Stomach (tissue), 4 donors: ENCODE data around the gene KCNA10.

ENCODE experiments used
- EP300 ChIP-seq: sonication (generic); formaldehyde crosslinking; IDR thresholded peaks from one replicate; pipeline ENCODE4 v1.6.1; 2017; ENCODE audit warnings: antibody characterized with exemption
- TF ChIP-seq, protein P1 (sequence below), 7 experiments: fragments of 450-650 bp in 4 of 7; fragments of 200-600 bp in 3 of 7; sonication (generic) in 3 of 7; IDR thresholded peaks; one replicate each; pipeline ENCODE4 v1.5.1; 2016 to 2019; ENCODE audit warnings: antibody characterized with exemption in 7 of 7, control low read depth in 2 of 7, mild to moderate bottlenecking in 1 of 7

DNA sequence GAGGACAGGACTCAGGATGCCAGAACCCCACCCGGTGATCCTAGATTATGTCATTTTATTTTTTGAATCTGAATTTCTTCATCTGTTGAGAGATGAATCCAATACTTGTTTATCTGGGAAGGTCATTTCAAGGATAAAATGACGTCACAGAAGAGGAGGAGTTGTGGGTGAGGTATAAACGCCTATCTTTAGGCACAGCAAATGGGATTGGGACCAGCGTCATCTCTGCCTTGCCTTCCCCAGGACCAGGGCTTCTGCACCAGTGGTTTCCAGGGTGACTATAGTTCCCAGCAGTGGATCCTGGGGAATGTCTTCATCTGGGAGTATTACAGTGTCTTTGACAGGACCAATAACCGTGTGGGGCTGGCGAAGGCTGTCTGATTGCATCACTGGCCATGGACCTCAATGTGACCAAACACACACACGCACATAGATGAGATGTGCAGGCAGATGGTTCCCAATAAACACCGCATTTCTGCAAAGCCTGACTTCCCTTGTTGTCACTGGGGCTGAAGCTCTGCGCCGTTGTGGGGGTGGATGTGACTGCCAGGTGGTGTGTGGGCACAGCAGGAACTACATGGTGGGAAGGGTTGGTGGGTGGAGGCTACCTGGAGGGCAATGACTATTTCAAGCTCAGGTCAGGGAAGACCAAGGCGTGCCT lies 28.1 kb downstream of the KCNA10 start:
- TF ChIP-seq, protein P1, sequence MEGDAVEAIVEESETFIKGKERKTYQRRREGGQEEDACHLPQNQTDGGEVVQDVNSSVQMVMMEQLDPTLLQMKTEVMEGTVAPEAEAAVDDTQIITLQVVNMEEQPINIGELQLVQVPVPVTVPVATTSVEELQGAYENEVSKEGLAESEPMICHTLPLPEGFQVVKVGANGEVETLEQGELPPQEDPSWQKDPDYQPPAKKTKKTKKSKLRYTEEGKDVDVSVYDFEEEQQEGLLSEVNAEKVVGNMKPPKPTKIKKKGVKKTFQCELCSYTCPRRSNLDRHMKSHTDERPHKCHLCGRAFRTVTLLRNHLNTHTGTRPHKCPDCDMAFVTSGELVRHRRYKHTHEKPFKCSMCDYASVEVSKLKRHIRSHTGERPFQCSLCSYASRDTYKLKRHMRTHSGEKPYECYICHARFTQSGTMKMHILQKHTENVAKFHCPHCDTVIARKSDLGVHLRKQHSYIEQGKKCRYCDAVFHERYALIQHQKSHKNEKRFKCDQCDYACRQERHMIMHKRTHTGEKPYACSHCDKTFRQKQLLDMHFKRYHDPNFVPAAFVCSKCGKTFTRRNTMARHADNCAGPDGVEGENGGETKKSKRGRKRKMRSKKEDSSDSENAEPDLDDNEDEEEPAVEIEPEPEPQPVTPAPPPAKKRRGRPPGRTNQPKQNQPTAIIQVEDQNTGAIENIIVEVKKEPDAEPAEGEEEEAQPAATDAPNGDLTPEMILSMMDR (IDR thresholded peaks at IDR 0.05), result no peak
- TF ChIP-seq EP300, result no peak
